Effector memory CD4-positive, alpha-beta T cell (primary cell): ENCODE results near the gene PUM1.
"Not testable (repeated sequence)": the region's sequence is repeated elsewhere in the genome, so short reads cannot be mapped to it uniquely, and the experiment has no call there.

Experiments used
- DNase-seq, 3 donors: peaks; one replicate each; pipeline ENCODE4 v3.0.0-alpha.2; 2020
- H3K27ac ChIP-seq: 2 replicates; pipeline ENCODE4 v1.7.0; 2013; ENCODE audit warnings: mild to moderate bottlenecking, low read length, moderate library complexity; ENCODE audit not compliant: insufficient read depth, poor library complexity, severe bottlenecking
- H3K27me3 ChIP-seq: replicated peaks from 2 replicates; pipeline ENCODE4 v1.7.0; 2013; ENCODE audit warnings: mild to moderate bottlenecking, low read length; ENCODE audit not compliant: insufficient read depth, control insufficient read depth, poor library complexity, severe bottlenecking
- H3K36me3 ChIP-seq: 2 replicates; pipeline ENCODE4 v1.7.0; 2013; ENCODE audit warnings: mild to moderate bottlenecking, low read length, moderate library complexity; ENCODE audit not compliant: control insufficient read depth, insufficient read depth
- H3K4me1 ChIP-seq: 2 replicates; pipeline ENCODE4 v1.7.0; 2013; ENCODE audit warnings: low read length, mild to moderate bottlenecking; ENCODE audit not compliant: control insufficient read depth, insufficient read depth, poor library complexity, severe bottlenecking
- H3K4me3 ChIP-seq: 2 replicates; pipeline ENCODE4 v1.7.0; 2013; ENCODE audit warnings: low read length, low read depth, mild to moderate bottlenecking; ENCODE audit not compliant: insufficient read depth, poor library complexity, severe bottlenecking
- H3K9me3 ChIP-seq: 2 replicates; pipeline ENCODE4 v1.7.0; 2013; ENCODE audit warnings: mild to moderate bottlenecking, low read length, moderate library complexity; ENCODE audit not compliant: control insufficient read depth

PUM1 gene

DNA sequence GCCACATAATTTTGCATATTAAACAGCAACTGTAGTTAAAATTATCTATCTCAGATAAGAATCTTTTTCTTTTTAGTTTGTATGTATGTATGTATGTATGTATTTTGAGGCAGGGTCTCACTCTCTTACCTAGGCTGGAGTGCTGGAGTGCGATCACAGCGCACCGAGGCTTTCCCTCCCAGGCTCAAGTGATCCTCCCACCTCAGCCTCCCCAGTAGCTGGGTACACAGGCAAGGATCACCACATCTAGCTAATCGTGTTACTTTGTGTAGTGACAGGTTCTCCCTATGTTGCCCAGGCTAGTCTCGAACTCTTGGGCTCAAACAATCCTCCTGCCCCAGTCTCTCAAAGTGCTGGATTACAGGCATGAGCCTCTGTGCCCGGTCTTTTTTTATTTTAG lies 30.5 kb upstream of the PUM1 start:
- Histone ChIP-seq H3K36me3 (no peaks in the 10 kb centered on the region), H3K9me3 (no peaks in the 10 kb centered on the region), H3K4me1 (no peaks in the 10 kb centered on the region), H3K27me3 (no peaks in the 10 kb centered on the region), H3K4me3 (no peak overlapping the region), H3K27ac (no peak overlapping the region)
- DNase-seq = no peak

DNA sequence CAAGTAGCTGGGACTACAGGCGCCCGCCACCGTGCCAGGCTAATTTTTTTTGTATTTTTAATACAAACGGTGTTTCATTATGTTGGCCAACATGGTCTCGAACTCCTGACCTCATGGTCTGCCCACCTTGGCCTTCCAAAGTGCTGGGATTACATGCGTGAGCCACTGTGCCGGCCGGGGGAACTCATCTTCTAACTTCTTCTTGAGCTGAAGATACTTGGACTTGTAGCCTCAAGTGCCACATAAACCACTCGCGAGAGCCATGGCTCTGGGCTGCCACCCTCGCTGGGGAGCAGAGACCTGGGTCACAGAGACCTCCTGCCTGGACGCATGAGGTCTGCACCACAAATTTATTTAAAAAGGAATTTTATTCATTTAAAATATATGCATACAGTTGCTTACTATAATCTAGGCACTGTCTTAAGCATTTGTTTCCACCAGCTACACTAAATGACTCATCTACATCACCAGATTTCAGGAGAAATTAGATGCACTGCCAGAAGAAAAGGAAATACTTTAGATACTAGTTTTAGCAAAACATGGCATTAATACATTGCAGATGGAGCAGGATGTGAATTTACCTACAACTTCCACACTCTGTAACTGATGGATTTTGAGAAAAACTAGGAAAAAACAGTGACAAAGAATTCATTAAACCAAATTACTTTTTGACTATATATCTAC lies 29.9 kb upstream of the PUM1 start:
- Histone ChIP-seq H3K27ac (no peak overlapping the region), H3K27me3 (no peaks in the 10 kb centered on the region), H3K4me1 (no peaks in the 10 kb centered on the region), H3K4me3 (no peak overlapping the region), H3K36me3 (no peaks in the 10 kb centered on the region), H3K9me3 (no peaks in the 10 kb centered on the region)
- DNase-seq = no peak

DNA sequence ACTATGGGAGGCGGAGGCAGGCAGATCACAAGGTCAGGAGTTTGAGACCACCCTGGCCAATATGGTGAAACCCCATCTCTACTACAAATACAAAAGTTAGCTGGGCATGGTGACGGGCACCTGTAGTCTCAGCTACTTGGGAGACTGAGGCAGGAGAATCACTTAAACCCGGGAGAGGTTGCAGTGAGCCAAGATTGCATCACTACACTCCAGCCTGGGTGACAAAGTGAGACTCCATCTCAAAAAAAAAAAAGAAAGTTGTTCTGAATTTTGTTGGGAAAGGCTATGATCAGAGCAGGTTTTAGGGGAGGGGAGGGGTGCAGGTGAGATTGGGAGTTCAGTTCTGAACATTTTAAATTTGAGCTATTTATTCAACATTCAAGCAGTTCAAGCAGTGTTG lies 22.6 kb upstream of the PUM1 start:
- H3K36me3 ChIP-seq, DNase-seq, H3K4me3 ChIP-seq, H3K9me3 ChIP-seq, H3K27ac ChIP-seq, H3K27me3 ChIP-seq, H3K4me1 ChIP-seq: not testable (repeated sequence)

DNA sequence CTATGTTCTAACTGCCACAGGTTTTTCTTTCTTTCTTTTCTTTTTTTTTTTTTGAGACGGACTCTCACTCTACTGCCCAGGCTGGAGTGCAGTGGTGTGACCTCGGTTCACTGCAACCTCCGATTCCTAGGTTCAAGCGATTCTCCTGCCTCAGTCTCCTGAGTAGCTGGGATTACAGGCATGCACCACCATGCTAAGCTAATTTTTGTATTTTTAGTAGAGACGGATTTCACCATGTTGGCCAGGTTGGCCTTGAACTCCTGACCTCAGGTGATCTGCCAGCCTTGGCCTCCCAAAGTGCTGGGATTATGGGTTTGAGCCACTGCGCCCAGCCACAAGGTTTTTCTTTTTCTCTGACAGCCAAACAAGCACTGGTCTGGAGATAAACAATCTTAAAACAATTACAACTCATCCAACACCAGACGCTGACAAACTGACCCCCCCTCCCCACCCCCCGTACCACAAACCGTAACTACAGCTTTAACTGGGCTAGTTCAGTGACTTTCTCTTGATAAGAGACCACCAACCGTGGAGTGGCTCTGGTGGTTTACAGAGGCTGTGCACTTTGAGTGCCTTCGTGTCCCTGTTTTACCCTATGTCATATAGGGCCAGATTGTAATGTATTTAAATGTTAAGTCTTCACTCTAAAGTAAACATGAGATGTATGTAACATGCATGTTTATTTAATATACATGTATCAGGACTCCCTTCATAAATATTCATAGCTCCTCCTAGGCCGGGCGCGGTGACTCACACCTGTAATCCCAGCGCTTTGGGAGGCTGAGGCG lies 19.5 kb upstream of the PUM1 start:
- Histone ChIP-seq H3K36me3 (no peaks in the 10 kb centered on the region), H3K27ac (no peak overlapping the region), H3K9me3 (no peaks in the 10 kb centered on the region), H3K4me1 (no peaks in the 10 kb centered on the region), H3K27me3 (no peaks in the 10 kb centered on the region), H3K4me3 (no peak overlapping the region)
- DNase-seq = no peak

DNA sequence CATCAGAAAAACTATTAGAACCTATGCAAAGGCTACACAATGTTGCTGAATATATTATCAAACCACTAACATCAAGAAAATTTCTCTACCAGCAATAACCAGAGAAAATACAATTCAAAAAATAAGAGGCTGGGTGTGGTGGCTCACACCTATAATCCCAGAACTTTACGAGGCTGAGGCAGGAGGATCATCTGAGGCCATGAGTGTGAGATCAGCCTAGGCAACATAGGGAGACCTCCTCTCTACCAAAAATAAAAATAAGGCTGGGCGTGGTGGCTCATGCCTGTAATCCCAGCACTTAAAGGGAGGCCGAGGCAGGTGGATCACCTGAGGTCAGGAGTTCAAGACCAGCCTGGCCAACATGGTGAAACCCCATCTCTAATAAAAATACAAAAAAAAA lies 16.9 kb upstream of the PUM1 start:
- DNase-seq = no peak
- H3K4me1 ChIP-seq = no peaks in the 10 kb centered on the region
- H3K27me3 ChIP-seq = no peaks in the 10 kb centered on the region
- H3K4me3 ChIP-seq = no peak overlapping the region
- H3K9me3 ChIP-seq = no peaks in the 10 kb centered on the region
- H3K36me3 ChIP-seq = no peaks in the 10 kb centered on the region
- no peak overlapping the region for H3K27ac ChIP-seq

DNA sequence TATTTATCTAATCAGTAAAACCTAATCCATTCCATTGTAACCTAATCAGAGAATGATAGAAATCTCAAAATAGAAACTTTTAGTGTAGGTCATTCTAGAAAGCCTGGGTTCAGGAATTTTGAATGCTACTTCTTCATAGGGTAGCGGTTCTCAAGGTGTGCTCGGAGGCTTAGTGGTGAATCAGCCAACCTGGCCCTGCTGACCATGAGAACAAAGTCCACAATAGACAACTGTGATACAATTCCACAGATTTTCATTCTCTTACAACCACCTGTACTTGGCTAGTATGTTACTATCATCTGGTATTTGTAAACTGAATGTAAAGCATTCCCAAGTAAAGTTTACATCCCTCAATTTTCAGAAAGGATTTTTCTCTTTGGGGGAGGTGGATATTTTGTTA lies 7.5 kb upstream of the PUM1 start:
- no peak for DNase-seq
- no peaks in the 10 kb centered on the region for H3K27me3 ChIP-seq
- H3K4me1 ChIP-seq = no peaks in the 10 kb centered on the region
- H3K9me3 ChIP-seq = no peaks in the 10 kb centered on the region
- no peak overlapping the region for H3K27ac ChIP-seq
- no peaks in the 10 kb centered on the region for H3K36me3 ChIP-seq
- no peak overlapping the region for H3K4me3 ChIP-seq

DNA sequence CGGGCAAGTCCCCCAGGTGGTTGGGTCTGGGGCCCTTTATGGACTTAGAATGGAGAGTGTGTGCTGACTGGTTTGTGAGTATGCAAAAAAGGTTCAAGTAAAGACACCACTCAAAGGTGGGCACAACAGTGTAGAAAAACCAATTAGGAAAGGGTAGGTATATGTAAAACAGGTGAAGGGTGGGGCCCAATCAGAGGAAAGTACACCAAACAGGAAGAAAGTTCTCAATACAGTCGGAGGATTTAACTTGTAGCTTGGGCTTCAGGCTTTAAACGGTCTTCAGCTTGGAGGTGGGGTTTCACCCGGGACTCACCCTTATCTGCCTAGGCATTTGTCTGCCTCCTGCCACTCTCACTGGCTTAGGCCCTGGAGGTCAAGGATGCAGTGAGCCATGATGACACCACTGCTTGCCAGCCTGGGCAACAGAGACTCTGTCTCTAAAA lies 6.8 kb upstream of the PUM1 start:
- Histone ChIP-seq H3K4me1 (no peaks in the 10 kb centered on the region), H3K27me3 (no peaks in the 10 kb centered on the region), H3K9me3 (no peaks in the 10 kb centered on the region), H3K4me3 (no peak overlapping the region), H3K36me3 (no peaks in the 10 kb centered on the region), H3K27ac (no peak overlapping the region)
- DNase-seq = no peak

DNA sequence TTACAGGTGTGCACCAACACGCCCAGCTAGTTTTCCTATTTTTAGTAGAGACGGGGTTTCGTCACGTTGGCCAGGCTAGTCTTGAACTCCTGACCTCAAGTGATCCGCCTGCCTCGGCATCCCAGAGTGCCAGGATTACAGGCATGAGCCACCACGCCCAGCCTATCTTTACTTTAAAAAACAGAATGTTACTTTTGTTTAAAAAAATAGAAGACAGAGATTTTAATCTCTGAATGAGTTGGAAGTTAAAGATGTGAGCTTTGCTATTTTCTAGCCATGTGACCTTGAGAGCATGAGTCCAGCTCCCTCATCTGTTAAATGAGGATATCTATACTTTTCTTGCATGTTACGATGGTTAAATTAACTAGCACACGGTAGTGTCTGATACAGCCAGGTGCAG lies 3.9 kb upstream of the PUM1 start:
- Histone ChIP-seq H3K4me3 (no peak overlapping the region), H3K36me3 (no peaks in the 10 kb centered on the region), H3K27ac (no peak overlapping the region), H3K4me1 (peaks cover 4% of the 10 kb centered on the region), H3K27me3 (no peaks in the 10 kb centered on the region), H3K9me3 (no peaks in the 10 kb centered on the region)
- no peak for DNase-seq

DNA sequence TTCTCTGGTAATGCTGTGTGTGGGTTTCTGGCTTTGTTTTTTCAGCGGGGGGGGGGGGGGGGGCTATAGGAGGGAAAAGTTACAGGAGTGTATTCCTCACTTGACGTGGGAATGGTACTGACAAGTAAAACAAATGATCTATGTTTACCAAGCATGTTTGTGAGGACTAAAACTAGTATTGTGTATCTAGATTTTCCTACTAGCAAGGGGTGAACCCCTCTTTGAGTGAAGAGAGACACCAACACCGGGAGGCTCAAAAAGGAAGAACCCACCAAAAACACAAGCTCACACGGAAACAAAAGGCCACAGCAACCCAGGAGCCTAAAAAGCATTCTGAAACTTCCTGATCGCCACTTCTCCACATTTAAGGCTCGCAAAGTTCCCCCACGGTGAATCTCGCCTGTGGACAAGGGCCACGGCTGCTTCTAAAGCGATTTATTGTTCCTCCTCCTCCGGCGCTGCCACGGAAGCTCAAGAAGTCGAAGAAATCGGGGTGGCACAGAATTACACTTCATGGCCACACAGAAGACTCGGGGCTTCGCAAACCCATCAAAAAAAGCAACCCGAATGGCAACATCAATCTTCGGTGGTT lies 703 bp downstream of the PUM1 start:
- no peaks in the 10 kb centered on the region for H3K36me3 ChIP-seq
- H3K9me3 ChIP-seq = no peaks in the 10 kb centered on the region
- peaks cover 19% of the 10 kb centered on the region for H3K4me1 ChIP-seq
- H3K27ac ChIP-seq = peak overlapping the region; percentile 87
- peak in 1 of 3 donors; percentile 3 for DNase-seq
- no peaks in the 10 kb centered on the region for H3K27me3 ChIP-seq
- H3K4me3 ChIP-seq = peak overlapping the region; percentile 76

DNA sequence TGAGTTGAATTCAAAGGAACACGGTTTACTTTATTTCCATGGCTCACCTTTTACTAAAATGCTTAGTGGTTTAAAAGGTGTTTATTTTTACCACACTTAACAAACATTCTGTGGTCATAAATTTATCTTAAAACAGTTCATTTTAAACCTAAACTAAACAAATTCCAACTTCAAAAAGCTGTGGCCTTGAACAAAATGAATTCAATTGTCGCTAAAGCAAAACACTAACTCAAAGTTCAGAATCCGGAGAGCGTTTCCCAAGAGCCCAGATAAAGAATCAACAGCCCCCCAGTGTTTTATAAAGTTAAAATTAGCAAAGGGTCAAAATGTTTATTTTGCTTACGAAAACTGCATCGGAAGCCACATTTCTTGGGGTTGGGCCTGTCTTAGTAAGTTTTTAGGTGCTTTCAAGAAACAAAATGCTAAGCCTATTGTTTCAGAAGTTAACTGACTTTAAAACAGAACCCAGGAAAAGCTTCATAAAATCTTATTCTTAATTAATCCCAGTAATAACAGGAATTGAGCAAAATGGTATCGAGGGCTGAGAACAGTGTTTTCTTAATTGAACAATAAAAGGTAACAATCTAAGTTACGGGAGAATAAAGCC lies 1.3 kb downstream of the PUM1 start:
- no peaks in the 10 kb centered on the region for H3K27me3 ChIP-seq
- peaks cover 3% of the 10 kb centered on the region for H3K36me3 ChIP-seq
- no peak for DNase-seq
- peaks cover 25% of the 10 kb centered on the region for H3K4me1 ChIP-seq
- H3K4me3 ChIP-seq = peak overlapping the region; percentile 76
- H3K27ac ChIP-seq = peak overlapping the region; percentile 87
- H3K9me3 ChIP-seq = no peaks in the 10 kb centered on the region
